HL-60 (cell line): Measurements from ENCODE around the gene JMJD7.

Experiments
- DNase-seq, 2 experiments: peaks; one replicate each; pipeline ENCODE4 v3.0.0-alpha.2; 2010 to 2020; ENCODE audit warnings: low read depth in 1 of 2, low spot score in 1 of 2
- H3K27ac ChIP-seq: fragments of 250-450 bp; sonication (Bioruptor Pico); replicated peaks from 2 replicates; pipeline ENCODE4 v1.5.1; 2020; ENCODE audit warnings: mild to moderate bottlenecking, moderate library complexity
- H3K27me3 ChIP-seq: fragments of 250-450 bp; sonication (Bioruptor Pico); 2 replicates; pipeline ENCODE4 v1.5.1; 2021; ENCODE audit warnings: mild to moderate bottlenecking, moderate library complexity; ENCODE audit not compliant: insufficient read depth, poor library complexity, severe bottlenecking
- H3K4me3 ChIP-seq: replicated peaks from 2 replicates; pipeline ENCODE4 v1.5.1; 2011; ENCODE audit warnings: mild to moderate bottlenecking, control low read depth, low read length; ENCODE audit not compliant: insufficient read depth
- GABPA ChIP-seq: IDR thresholded peaks from 2 replicates; pipeline ENCODE4 v1.6.1; 2012; ENCODE audit warnings: low read depth
- POLR2AphosphoS5 ChIP-seq: IDR thresholded peaks from 2 replicates; pipeline ENCODE4 v1.6.1; 2012; ENCODE audit warnings: low read depth
- SPI1 ChIP-seq: IDR thresholded peaks from 2 replicates; pipeline ENCODE4 v1.6.1; 2012; ENCODE audit warnings: low read depth, mild to moderate bottlenecking, borderline replicate concordance
- TF ChIP-seq, protein P1 (sequence below): IDR thresholded peaks from 2 replicates; pipeline ENCODE4 v1.6.1; 2012; ENCODE audit warnings: low read depth; ENCODE audit not compliant: insufficient replicate concordance
- TF ChIP-seq, protein P2 (sequence below): IDR thresholded peaks from one replicate; pipeline ENCODE4 v1.5.1; 2011; ENCODE audit warnings: low read length, control low read depth, inconsistent platforms; ENCODE audit not compliant: insufficient read depth

JMJD7 gene

DNA sequence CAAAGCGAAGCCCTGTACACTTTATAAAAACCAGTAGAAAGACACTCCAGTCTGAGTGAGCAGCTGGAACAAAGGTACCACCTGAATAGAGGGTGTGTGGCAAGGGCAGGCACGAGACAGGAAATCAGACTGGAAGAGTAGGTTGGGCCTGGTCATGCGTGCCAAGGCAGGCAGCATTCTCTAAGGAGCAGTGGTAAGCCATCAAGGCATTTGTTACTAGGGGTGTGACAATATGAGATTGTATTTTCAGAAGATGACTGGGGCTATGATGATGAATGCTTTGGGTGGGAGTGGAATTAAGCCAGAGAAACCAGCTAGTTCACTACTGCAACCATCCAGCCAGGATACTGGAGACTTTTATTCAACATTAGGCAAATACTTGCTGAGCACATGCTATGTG, 5.0 kb downstream of the JMJD7 start:
- TF ChIP-seq, protein P1, sequence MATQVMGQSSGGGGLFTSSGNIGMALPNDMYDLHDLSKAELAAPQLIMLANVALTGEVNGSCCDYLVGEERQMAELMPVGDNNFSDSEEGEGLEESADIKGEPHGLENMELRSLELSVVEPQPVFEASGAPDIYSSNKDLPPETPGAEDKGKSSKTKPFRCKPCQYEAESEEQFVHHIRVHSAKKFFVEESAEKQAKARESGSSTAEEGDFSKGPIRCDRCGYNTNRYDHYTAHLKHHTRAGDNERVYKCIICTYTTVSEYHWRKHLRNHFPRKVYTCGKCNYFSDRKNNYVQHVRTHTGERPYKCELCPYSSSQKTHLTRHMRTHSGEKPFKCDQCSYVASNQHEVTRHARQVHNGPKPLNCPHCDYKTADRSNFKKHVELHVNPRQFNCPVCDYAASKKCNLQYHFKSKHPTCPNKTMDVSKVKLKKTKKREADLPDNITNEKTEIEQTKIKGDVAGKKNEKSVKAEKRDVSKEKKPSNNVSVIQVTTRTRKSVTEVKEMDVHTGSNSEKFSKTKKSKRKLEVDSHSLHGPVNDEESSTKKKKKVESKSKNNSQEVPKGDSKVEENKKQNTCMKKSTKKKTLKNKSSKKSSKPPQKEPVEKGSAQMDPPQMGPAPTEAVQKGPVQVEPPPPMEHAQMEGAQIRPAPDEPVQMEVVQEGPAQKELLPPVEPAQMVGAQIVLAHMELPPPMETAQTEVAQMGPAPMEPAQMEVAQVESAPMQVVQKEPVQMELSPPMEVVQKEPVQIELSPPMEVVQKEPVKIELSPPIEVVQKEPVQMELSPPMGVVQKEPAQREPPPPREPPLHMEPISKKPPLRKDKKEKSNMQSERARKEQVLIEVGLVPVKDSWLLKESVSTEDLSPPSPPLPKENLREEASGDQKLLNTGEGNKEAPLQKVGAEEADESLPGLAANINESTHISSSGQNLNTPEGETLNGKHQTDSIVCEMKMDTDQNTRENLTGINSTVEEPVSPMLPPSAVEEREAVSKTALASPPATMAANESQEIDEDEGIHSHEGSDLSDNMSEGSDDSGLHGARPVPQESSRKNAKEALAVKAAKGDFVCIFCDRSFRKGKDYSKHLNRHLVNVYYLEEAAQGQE, result no peak
- TF ChIP-seq SPI1, result no peak
- H3K27me3 ChIP-seq, result no peaks in the 10 kb centered on the region
- no peak overlapping the region for H3K27ac ChIP-seq
- no peak overlapping the region for H3K4me3 ChIP-seq
- no peak for DNase-seq

DNA sequence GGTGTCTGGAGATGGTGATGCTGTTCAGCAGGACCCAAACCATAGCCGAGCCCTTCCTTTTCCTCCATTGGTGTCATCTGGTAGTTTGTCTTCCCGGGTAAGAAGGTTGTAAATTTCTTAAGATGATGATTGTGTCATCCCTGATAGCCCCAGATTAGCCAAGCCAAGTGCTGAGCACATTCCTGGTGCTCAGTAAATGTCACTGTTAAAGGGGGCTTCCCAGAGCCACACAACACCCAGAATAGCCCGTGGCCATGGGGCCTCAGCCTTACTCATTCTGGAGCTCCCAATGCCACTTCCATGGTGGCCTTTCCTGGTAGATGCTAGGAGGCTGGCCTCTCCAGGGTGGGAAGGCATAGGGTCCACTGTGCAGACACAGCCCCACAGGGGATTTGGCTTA, 6.2 kb downstream of the JMJD7 start:
- Histone ChIP-seq H3K27ac (no peak overlapping the region), H3K27me3 (no peaks in the 10 kb centered on the region), H3K4me3 (no peak overlapping the region)
- DNase-seq, result no peak
- TF ChIP-seq, protein P1, result no peak
- TF ChIP-seq SPI1 (no peak), POLR2AphosphoS5 (no peak), GABPA (no peak)
- TF ChIP-seq, protein P2, sequence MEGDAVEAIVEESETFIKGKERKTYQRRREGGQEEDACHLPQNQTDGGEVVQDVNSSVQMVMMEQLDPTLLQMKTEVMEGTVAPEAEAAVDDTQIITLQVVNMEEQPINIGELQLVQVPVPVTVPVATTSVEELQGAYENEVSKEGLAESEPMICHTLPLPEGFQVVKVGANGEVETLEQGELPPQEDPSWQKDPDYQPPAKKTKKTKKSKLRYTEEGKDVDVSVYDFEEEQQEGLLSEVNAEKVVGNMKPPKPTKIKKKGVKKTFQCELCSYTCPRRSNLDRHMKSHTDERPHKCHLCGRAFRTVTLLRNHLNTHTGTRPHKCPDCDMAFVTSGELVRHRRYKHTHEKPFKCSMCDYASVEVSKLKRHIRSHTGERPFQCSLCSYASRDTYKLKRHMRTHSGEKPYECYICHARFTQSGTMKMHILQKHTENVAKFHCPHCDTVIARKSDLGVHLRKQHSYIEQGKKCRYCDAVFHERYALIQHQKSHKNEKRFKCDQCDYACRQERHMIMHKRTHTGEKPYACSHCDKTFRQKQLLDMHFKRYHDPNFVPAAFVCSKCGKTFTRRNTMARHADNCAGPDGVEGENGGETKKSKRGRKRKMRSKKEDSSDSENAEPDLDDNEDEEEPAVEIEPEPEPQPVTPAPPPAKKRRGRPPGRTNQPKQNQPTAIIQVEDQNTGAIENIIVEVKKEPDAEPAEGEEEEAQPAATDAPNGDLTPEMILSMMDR, result no peak

DNA sequence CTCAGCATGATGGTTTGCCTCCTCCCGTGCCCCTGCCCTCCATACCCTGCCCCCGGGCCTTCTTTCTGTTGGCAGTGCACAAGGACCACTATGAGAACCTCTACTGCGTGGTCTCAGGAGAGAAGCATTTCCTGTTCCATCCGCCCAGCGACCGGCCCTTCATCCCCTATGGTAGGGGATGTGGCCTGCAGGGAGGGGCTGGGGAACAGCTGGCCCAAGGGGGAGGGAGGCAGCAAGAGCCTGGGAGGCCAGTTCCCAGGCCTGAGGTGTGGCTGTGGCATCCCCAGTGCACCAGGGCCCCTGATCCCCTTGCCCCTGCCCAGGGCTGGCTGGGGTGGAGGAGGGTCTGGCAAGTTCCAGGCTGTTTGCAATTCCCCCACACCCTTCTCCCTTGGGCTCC, 8.2 kb downstream of the JMJD7 start:
- Histone ChIP-seq H3K27ac (no peak overlapping the region), H3K27me3 (no peaks in the 10 kb centered on the region), H3K4me3 (no peak overlapping the region)
- DNase-seq, result no peak
- TF ChIP-seq GABPA, result no peak
- TF ChIP-seq POLR2AphosphoS5, result no peak
- no peak for TF ChIP-seq SPI1
- TF ChIP-seq, protein P1, result no peak
- TF ChIP-seq, protein P2, result no peak
